Measurements from ENCODE around the gene TIMM13.
"Not testable (repeated sequence)": the region's sequence is repeated elsewhere in the genome, so short reads cannot be mapped to it uniquely, and the experiment has no call there.

Gene TIMM13

DNA sequence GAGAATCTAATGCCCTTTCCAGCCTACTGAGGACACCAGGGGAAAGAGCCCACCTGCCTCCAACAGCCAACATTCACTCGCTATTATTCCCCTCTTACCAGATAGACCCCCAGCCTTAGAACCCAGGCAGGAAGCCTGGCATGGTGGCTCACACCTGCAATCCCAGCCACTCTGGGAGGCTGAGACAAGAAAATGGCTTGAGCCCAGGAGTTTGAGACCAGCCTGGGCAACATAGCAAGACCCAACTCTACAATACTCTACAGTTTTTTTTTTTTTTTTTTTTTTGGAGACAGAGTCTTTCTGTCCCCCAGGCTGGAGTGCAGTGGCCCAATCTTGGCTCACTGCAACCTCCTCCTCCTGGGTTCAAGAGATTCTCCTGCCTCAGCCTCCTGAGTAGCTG lies 32.9 kb upstream of the TIMM13 start:
- H3K4me3 ChIP-seq (ENCODE audit: low read depth, low read length), result no peak overlapping the region
- DNase-seq (ENCODE audit: low read depth), result no peak
- TF ChIP-seq, protein P1, sequence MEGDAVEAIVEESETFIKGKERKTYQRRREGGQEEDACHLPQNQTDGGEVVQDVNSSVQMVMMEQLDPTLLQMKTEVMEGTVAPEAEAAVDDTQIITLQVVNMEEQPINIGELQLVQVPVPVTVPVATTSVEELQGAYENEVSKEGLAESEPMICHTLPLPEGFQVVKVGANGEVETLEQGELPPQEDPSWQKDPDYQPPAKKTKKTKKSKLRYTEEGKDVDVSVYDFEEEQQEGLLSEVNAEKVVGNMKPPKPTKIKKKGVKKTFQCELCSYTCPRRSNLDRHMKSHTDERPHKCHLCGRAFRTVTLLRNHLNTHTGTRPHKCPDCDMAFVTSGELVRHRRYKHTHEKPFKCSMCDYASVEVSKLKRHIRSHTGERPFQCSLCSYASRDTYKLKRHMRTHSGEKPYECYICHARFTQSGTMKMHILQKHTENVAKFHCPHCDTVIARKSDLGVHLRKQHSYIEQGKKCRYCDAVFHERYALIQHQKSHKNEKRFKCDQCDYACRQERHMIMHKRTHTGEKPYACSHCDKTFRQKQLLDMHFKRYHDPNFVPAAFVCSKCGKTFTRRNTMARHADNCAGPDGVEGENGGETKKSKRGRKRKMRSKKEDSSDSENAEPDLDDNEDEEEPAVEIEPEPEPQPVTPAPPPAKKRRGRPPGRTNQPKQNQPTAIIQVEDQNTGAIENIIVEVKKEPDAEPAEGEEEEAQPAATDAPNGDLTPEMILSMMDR (IDR thresholded peaks at IDR 0.05; ENCODE audit: low read depth, low read length, missing control alignments), result no peak

DNA sequence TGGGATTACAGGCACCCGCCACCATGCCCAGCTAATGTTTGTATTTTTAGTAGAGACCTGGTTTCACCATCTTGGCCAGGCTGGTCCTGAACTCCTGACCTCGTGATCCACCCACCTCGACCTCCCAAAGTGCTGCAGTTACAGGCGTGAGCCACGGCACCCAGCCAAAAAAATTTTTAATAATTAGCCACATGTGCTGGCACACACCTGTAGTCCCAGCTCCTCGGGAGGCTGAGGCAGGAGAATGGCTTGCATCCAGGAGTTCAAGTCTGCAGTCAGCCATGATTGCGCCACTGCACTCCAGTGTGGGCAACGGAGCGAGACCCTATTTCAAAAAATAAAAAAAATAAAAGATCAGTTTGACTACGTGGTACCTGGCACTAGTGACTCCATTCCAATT lies 31.4 kb upstream of the TIMM13 start:
- not testable (repeated sequence) for DNase-seq (ENCODE audit: low read depth); H3K4me3 ChIP-seq (ENCODE audit: low read depth, low read length)

DNA sequence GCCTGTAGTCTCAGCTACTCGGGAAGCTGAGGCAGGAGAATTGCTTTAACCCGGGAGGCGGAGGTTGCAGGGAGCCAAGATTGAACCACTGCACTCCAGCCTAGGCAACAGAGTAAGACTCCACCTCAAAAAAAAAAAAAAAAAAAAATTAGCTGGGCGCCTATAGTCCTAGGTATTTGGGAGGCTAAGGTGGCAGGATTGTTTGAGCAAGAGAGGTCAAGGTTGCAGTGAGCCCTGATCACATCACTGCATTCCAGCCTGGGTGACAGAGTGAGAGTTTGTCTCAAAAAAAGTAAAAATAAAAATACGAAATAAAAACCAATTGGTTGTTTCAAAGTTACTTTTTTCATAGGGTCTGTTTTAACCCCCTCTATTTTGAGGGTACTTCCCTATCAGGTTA lies 30.7 kb upstream of the TIMM13 start:
- TF ChIP-seq, protein P1 (IDR thresholded peaks at IDR 0.05; ENCODE audit: low read depth, low read length, missing control alignments), result no peak
- no peak overlapping the region for H3K4me3 ChIP-seq (ENCODE audit: low read depth, low read length)
- no peak for DNase-seq (ENCODE audit: low read depth)

DNA sequence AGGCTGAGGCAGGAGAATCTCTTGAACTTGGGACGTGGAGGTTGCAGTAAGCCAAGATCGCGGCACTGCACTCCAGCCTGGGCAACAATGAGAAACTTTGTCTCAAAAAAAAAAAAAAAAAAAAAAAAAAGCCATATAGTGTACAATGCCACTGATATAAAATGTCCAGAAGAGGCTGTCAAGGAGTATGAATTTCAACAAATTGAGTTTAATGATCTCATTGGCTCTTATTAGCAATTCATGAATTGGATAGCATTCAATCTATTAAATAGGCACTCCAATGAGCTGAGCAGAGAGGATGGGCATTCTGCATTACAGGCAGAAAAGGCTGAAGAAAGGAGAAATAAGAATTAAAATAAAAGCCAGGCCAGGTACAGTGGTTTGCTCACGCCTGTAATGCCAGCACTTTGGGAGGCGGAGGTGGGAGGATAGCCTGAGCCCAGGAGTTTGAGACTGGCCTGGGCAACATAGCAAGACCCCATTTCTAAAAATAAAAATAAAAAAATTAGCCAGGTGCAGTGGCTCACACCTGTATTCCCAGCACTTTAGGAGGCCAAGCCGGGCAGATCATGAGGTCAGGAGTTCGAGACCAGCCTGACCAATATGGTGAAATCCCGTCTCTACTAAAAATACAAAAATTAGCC lies 30.1 kb upstream of the TIMM13 start:
- DNase-seq (ENCODE audit: low read depth), result no peak
- TF ChIP-seq, protein P1 (IDR thresholded peaks at IDR 0.05; ENCODE audit: low read depth, low read length, missing control alignments), result no peak
- H3K4me3 ChIP-seq (ENCODE audit: low read depth, low read length), result peak overlapping the region; percentile 42

DNA sequence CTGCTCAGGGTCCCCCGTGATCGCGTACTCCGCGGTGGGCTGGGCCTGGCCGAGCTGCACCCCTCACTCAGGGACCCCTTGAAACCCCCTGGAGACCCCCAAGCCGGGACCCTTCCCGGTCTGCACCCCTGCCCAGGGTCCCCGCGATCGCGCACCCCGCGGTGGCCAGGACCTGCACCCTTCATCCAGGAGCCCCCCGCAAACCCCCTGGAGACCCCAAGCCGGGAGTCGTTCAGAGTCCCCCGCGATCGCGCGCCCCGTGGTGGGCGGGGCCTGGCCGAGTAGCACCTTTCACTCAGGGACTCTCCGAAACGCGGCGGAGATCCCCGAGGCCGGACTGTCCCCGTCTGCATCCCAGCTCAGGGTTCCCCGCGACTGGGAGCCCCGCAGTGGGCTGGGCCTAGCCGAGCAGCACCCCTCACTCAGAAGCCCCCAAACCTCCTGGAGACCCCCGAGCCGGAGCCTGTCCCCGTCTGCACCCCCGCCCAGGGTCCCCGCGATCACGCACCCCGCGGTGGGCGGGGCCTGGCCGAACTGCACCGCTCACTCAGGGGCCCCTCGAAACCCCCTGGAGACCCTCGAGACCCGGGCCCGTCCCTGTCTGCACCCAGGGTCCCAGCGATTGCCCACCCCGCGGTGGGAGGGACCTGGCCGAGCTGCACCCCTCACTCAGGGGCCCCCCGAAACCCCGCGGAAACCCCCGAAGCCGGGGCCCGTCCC lies 28.6 kb upstream of the TIMM13 start:
- no peak for DNase-seq (ENCODE audit: low read depth)
- TF ChIP-seq, protein P1 (IDR thresholded peaks at IDR 0.05; ENCODE audit: low read depth, low read length, missing control alignments), result no peak
- peak overlapping the region; percentile 83 for H3K4me3 ChIP-seq (ENCODE audit: low read depth, low read length)

DNA sequence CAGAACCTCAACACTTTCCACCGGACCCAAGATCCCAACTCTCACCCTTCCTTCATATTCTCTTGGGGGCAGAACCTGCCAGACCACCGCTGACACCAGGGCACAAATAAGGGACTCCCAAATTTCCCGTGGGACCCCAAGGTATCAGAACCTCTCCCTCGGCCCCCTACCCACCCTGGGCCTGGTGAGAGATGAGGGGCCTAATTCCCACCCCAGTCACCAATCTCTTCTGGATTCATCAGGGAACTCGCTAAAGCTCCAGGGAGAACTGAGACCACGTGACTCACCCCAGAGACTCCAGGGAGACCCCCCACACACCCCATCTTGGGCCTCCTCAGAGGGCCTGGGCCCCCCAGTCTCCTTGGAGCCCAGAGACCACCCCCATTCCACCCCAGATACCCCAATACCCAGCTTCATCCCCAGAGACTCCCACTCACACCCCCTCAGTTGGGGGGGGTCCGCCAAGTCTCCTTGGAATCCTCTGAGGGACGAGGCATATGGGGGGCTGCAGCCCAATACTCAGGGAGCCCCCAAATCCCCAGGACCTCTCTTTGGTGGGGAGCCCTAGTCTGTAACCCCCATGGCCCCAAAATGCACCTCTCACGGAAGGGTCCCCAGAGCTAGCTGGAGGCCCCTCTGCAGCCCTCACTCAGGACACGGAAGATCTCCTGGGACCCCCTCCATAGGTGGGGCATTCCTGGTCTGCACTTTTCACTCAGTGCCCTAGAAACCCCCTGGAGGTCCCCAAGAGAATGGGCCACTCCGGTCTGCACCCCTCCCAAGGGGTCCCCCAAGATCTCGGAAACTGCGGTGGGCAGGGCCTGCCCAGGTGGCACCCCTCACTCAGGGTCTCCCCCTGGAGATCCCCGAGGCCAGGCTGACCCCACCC lies 27.8 kb upstream of the TIMM13 start:
- no peak for DNase-seq (ENCODE audit: low read depth)
- H3K4me3 ChIP-seq (ENCODE audit: low read depth, low read length), result peak overlapping the region; percentile 83
- TF ChIP-seq, protein P1 (IDR thresholded peaks at IDR 0.05; ENCODE audit: low read depth, low read length, missing control alignments), result no peak

All from GM12864 (cell line).